ENCODE measurements around the gene C17orf113. TPM values are rescaled to one million over a fixed set of nuclear protein-coding genes. Genes with fewer than 3 reads are reported as not detected.
"Not testable (repeated sequence)": the region's sequence is repeated elsewhere in the genome, so short reads cannot be mapped to it uniquely, and the experiment has no call there.

The C17orf113 gene
- total and polyA plus RNA-seq, 2 experiments from 2014 or later: 0.46 to 1.1 TPM

DNA sequence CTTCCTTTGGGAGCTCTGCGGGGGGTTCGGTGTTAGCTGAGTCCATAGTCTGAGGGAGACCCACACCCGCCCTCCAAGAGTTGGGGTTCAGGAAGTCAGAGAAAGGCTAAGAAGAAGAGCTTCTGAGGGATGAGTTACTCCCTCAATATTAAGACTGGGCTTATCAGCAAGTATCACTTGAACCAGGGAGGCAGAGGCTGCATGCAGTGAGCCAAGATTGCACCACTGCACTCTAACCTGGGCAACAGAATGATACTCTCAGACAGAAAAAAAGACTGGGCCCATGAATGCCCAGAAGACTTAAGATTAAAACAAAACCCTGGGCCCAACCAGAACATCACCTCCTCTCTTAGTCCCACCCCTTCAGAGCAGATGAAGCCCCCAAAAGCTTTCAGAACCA is 24.5 kb downstream of the C17orf113 start:
- 100% methylated on average over 3 of the region's 3 CpGs for WGBS (ENCODE audit: low lambda C conversion rate, missing lambda C conversion rate)
- H3K27me3 ChIP-seq: no peaks in the 10 kb centered on the region
- TF ChIP-seq EZH2phosphoT487 (IDR thresholded peaks at IDR 0.05; ENCODE audit: low read depth, severe bottlenecking, unreplicated experiment) (no peak), EZH2 (IDR thresholded peaks at IDR 0.05; ENCODE audit: borderline replicate concordance) (no peak)
- TF ChIP-seq, protein P1, sequence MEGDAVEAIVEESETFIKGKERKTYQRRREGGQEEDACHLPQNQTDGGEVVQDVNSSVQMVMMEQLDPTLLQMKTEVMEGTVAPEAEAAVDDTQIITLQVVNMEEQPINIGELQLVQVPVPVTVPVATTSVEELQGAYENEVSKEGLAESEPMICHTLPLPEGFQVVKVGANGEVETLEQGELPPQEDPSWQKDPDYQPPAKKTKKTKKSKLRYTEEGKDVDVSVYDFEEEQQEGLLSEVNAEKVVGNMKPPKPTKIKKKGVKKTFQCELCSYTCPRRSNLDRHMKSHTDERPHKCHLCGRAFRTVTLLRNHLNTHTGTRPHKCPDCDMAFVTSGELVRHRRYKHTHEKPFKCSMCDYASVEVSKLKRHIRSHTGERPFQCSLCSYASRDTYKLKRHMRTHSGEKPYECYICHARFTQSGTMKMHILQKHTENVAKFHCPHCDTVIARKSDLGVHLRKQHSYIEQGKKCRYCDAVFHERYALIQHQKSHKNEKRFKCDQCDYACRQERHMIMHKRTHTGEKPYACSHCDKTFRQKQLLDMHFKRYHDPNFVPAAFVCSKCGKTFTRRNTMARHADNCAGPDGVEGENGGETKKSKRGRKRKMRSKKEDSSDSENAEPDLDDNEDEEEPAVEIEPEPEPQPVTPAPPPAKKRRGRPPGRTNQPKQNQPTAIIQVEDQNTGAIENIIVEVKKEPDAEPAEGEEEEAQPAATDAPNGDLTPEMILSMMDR (IDR thresholded peaks at IDR 0.05; ENCODE audit: poor library complexity): no peak
- H3K79me2 ChIP-seq: peaks cover 9% of the 10 kb centered on the region
- no peak for DNase-seq (ENCODE audit: low spot score)
- H3K4me2 ChIP-seq: no peak overlapping the region
- H3K4me1 ChIP-seq (ENCODE audit: insufficient read depth): peaks cover 5% of the 10 kb centered on the region
- no peaks in the 10 kb centered on the region for H3K9me2 ChIP-seq (replicated peaks; ENCODE audit: insufficient read depth)
- no peaks in the 10 kb centered on the region for H4K20me1 ChIP-seq (ENCODE audit: insufficient read depth, poor library complexity, severe bottlenecking)
- no peaks in the 10 kb centered on the region for H3K36me3 ChIP-seq (replicated peaks; ENCODE audit: insufficient read depth, low read depth)
- H3K4me3 ChIP-seq: no peak overlapping the region
- no peak overlapping the region for H2AFZ ChIP-seq
- H3K27ac ChIP-seq: no peak overlapping the region
- H3K9me3 ChIP-seq (ENCODE audit: low read depth): no peaks in the 10 kb centered on the region

DNA sequence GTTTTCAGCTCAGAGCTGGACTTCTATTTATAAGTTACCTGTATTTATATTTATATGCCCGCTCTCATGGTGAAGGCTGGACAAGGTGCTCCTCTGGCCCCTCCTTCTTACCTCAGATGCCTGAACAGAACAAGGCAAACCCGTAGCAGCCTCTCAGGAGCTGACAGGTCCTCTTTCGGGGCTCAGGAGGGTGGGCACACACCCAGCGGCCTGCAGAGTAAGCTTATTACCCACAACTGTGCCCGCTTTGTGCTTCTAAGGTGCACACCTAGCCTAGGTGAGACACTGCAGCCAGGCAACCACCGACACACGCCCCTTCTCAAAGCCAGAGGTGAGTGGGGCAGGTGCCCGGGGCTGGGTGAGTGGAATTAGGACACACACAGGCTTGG is 25.2 kb downstream of the C17orf113 start:
- H4K20me1 ChIP-seq (ENCODE audit: insufficient read depth, poor library complexity, severe bottlenecking): no peaks in the 10 kb centered on the region
- H3K79me2 ChIP-seq: peaks cover 16% of the 10 kb centered on the region
- no peaks in the 10 kb centered on the region for H3K9me3 ChIP-seq (ENCODE audit: low read depth)
- H3K27me3 ChIP-seq: no peaks in the 10 kb centered on the region
- TF ChIP-seq, protein P1 (IDR thresholded peaks at IDR 0.05; ENCODE audit: poor library complexity): no peak
- TF ChIP-seq EZH2phosphoT487 (IDR thresholded peaks at IDR 0.05; ENCODE audit: low read depth, severe bottlenecking, unreplicated experiment) (no peak), EZH2 (IDR thresholded peaks at IDR 0.05; ENCODE audit: borderline replicate concordance) (no peak)
- H2AFZ ChIP-seq: no peak overlapping the region
- no peaks in the 10 kb centered on the region for H3K9me2 ChIP-seq (replicated peaks; ENCODE audit: insufficient read depth)
- no peak overlapping the region for H3K4me2 ChIP-seq
- 81% methylated on average over 8 of the region's 8 CpGs for WGBS (ENCODE audit: low lambda C conversion rate, missing lambda C conversion rate)
- DNase-seq (ENCODE audit: low spot score): no peak
- H3K4me3 ChIP-seq: no peak overlapping the region
- peaks cover 7% of the 10 kb centered on the region for H3K4me1 ChIP-seq (ENCODE audit: insufficient read depth)
- no peaks in the 10 kb centered on the region for H3K36me3 ChIP-seq (replicated peaks; ENCODE audit: insufficient read depth, low read depth)
- H3K27ac ChIP-seq: no peak overlapping the region

DNA sequence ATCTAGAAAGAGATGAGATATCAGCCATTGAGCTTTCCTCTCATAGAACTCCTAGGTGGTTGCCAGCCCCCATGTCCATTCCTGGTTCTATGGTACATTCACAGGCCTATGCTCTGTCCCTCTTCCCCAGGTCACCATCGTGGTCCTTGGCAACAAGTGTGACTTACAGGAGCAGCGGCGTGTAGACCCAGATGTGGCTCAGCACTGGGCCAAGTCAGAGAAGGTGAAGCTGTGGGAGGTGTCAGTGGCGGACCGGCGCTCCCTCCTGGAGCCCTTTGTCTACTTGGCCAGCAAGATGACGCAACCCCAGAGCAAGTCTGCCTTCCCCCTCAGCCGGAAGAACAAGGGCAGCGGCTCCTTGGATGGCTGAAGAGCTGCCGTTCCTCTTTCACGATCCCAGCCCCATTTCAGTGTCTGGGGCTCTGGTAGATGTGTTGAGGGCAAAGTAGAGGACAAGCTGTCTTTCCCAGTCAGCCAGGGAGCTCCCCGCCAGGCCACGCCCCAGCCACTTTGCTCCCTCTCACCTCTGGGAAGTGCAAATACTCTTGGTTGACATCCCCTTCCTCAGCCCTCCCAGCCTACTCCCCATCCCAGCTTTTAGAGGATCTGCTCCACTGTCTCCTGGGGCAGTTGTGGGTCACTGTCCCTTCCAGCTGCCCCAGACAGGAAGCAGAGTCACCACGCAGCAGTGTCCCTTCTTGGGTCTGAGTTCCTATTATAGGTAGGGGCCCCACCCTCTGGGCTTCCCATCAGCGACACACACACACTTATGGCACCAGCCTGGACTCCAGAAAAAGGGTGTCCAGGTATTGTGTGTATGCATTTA is 26.7 kb downstream of the C17orf113 start:
- peaks cover 28% of the 10 kb centered on the region for H3K79me2 ChIP-seq
- H3K36me3 ChIP-seq (replicated peaks; ENCODE audit: insufficient read depth, low read depth): no peaks in the 10 kb centered on the region
- no peaks in the 10 kb centered on the region for H3K27me3 ChIP-seq
- no peak overlapping the region for H2AFZ ChIP-seq
- WGBS (ENCODE audit: low lambda C conversion rate, missing lambda C conversion rate): 93% methylated on average over 15 of the region's 15 CpGs
- TF ChIP-seq EZH2 (IDR thresholded peaks at IDR 0.05; ENCODE audit: borderline replicate concordance): no peak
- TF ChIP-seq, protein P1 (IDR thresholded peaks at IDR 0.05; ENCODE audit: poor library complexity): no peak
- TF ChIP-seq EZH2phosphoT487 (IDR thresholded peaks at IDR 0.05; ENCODE audit: low read depth, severe bottlenecking, unreplicated experiment): no peak
- H3K27ac ChIP-seq: peak overlapping the region; percentile 74
- H3K4me1 ChIP-seq (ENCODE audit: insufficient read depth): peaks cover 7% of the 10 kb centered on the region
- no peak overlapping the region for H3K4me2 ChIP-seq
- H3K9me2 ChIP-seq (replicated peaks; ENCODE audit: insufficient read depth): no peaks in the 10 kb centered on the region
- H3K9me3 ChIP-seq (ENCODE audit: low read depth): no peaks in the 10 kb centered on the region
- H3K4me3 ChIP-seq: no peak overlapping the region
- no peak for DNase-seq (ENCODE audit: low spot score)
- H4K20me1 ChIP-seq (ENCODE audit: insufficient read depth, poor library complexity, severe bottlenecking): no peaks in the 10 kb centered on the region

DNA sequence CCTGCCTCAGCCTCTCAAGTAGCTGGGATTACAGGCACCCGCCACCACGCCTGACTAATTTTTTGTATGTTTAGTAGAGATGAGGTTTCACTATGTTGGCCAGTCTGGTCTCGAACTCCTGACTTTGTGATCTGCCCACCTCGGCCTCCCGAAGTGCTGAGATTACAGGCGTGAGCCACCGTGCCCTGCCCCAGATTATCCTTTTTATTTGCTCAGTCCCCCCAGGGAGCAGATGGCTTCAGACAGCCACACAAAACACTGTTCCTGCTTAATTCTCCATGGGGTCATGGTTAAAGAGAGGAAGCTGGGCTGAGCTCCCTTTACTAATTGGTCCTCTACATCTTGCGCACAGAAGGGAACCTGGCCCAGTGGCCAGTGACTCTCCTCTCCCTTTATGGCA is 29.6 kb downstream of the C17orf113 start:
- not testable (repeated sequence) for H3K9me3 ChIP-seq (ENCODE audit: low read depth); DNase-seq (ENCODE audit: low spot score); H2AFZ ChIP-seq; H4K20me1 ChIP-seq (ENCODE audit: insufficient read depth, poor library complexity, severe bottlenecking); H3K36me3 ChIP-seq (replicated peaks; ENCODE audit: insufficient read depth, low read depth); H3K9me2 ChIP-seq (replicated peaks; ENCODE audit: insufficient read depth); H3K27me3 ChIP-seq; H3K27ac ChIP-seq
- Histone ChIP-seq H3K4me2 (peak overlapping the region; percentile 92), H3K79me2 (peaks cover 45% of the 10 kb centered on the region), H3K4me3 (peak overlapping the region; percentile 97), H3K4me1 (ENCODE audit: insufficient read depth) (peaks cover 17% of the 10 kb centered on the region)
- 72% methylated on average over 8 of the region's 8 CpGs for WGBS (ENCODE audit: low lambda C conversion rate, missing lambda C conversion rate)
